Activated T-cell treated with anti-CD3 and anti-CD28 coated beads for 1 hour (primary cell): Measurements from ENCODE around the gene DUSP9.

ENCODE experiments used
- DNase-seq: peaks from one replicate; pipeline ENCODE4 v3.0.0-alpha.2; 2020; ENCODE audit warnings: low read depth

Gene DUSP9

DNA sequence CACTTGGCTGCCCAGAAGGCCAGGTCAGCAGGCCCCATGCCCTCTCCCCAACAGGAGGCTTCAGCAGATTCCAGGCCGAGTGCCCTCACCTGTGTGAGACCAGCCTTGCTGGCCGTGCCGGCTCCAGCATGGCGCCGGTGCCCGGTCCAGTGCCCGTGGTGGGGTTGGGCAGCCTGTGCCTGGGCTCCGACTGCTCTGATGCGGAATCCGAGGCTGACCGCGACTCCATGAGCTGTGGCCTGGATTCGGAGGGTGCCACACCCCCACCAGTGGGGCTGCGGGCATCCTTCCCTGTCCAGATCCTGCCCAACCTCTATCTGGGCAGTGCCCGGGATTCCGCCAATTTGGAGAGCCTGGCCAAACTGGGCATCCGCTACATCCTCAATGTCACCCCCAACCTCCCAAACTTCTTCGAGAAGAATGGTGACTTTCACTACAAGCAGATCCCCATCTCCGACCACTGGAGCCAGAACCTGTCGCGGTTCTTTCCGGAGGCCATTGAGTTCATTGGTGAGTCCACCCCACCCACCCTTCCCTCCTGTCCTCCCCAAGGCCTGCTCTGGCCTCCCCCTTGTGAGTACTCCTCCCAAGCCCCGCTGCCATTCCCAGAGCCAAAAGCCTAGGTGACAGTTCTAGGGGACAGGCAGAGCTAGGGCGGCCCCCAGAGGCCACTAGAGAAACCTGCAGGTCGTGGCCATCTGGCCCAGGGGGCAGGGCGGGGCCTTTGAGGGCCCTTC is 2.3 kb downstream of the DUSP9 start:
- DNase-seq: peak; percentile 17

GRCh38 chrX:153649915-153650782 is 3.1 kb downstream of the DUSP9 start:
- no peak for DNase-seq

DNA sequence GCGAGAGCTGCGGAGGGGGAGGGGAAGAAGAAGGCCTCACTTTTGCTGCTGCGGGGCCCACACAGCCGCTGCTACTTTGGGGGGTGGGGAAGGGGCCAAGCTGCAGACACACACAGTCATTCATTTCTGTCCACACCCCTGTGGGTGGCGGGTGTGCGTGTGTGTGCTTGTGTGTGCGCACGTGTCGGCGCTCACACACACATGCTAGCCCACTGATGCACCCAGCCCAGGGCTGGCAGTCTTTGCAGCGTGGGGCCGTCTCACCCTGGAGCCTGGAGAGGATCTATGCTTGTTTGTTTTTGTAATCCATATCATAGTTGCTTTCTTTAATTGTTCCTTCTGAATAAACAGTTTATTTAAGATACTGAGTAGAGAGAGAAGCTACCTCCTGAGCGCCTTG is 4.0 kb downstream of the DUSP9 start:
- DNase-seq: no peak

DNA sequence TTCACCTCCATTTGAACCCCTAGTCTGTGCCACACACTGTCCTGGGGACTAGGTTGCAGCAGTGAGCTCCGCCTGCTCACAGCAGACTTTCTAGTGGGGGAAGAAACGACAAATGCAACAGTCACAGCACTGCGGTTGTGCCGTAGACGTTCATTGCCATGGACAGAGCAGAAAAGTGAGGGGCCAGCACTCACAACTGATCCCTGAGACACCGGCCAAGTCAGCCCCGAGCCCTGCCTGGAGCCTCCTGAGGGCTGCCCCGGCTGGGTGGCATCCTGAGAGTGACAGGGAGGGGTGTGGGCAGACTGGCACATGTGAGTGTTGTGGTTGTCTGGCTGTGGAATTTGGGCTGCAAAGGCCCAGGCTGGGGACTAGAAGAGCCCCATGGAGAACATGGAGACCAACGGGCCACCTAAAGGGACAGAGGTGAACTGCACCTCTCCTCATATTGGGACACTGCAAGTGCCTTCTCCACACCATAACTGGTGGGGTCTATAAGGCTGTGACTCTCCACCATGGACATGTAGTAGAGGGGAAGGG is 4.6 kb downstream of the DUSP9 start:
- DNase-seq: no peak

GRCh38 chrX:153653556-153653955 is 6.6 kb downstream of the DUSP9 start:
- no peak for DNase-seq

- DNase-seq: no peak
Measured at GRCh38 chrX:153657161-153657560, 10.2 kb downstream of the DUSP9 start.

DNA sequence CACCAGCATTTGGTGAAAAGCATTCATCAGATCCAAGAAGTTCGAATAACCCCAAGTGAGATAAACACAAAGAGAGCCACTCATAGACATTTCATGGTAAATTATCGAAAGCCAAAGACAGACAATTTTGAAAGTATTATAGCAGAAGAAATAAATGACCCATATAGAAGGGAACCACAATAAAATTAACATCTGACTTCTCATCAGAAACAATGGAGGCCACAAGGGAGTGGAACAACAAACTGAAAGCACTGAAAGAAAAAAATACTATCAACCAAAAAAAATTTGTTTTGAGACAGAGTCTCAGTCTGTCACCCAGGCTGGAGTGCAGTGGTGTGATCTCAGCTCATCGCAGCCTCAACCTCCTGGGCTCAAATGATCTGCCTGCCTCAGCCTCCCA is 12.3 kb downstream of the DUSP9 start:
- no peak for DNase-seq

DNA sequence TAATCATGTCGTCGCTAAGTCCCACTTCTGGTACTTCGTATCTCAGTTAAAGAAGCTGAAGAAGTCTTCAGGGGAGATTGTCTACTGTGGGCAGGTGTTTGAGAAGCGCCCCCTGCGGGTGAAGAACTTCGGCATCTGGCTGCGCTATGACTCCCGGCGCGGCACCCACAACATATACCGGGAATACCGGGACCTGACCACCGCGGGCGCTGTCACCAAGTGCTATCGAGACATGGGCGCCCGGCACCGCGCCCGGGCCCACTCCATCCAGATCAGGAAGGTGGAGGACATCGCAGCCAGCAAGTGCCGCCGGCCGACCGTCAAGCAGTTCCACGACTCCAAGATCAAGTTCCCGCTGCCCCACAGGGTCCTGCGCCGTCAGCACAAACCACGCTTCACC is 15.3 kb downstream of the DUSP9 start:
- peak; percentile 57 for DNase-seq

GRCh38 chrX:153665726-153666306 is 18.8 kb downstream of the DUSP9 start:
- DNase-seq: no peak

DNA sequence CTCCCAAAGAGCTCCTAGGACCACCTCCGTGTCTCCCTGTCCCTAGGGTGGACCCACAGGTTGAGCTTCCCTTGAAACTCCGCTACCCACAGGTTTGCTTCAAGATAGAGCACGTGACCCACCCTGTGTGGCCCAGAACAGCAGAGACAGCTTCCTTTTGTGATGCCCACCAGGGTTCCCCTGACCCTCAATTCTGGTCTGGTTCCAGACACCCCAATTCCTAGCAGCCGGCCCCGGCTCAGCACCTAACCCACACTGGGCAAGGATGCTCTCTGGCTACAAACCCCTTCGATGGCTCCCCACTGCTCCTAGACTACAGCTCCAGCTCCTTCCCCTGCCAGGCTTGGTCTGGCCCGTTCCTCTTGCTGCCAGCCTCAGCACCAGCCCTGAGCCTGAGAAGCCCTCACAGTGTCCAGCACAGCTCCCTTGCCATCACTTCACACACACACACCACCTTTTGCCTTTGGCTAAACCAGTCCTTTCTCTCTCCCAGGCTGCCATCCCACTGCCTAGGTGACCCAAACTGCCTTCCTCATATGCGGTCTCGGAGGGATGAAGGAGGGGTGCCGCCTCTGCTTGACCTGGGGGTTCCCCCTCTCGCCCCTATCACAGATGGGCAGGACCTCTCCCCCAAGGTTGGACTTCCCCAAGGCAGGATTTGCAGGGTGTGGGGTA is 20.4 kb downstream of the DUSP9 start:
- no peak for DNase-seq

DNA sequence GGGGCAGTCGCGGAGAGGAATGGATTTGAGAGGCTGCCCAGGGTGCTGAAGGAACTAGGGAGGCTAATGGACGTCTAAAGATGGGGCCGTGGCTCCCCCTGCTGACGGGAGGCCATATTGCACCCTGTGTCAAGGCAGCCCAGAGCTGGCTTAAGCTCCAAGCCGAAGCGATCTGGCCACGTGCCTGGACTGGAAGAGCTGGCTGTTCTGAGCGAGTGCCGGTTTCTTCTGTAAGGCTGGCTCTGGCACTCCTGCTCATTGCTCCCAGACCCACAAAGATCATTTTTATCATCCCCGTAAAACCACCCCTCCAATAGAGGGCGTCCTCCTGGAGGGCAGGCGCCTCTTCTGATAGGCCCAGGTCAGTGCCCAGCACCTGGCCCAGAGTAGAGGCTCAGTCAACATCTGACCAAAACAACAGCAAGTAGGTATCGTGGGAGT is 21.0 kb downstream of the DUSP9 start:
- peak; percentile 67 for DNase-seq

DNA sequence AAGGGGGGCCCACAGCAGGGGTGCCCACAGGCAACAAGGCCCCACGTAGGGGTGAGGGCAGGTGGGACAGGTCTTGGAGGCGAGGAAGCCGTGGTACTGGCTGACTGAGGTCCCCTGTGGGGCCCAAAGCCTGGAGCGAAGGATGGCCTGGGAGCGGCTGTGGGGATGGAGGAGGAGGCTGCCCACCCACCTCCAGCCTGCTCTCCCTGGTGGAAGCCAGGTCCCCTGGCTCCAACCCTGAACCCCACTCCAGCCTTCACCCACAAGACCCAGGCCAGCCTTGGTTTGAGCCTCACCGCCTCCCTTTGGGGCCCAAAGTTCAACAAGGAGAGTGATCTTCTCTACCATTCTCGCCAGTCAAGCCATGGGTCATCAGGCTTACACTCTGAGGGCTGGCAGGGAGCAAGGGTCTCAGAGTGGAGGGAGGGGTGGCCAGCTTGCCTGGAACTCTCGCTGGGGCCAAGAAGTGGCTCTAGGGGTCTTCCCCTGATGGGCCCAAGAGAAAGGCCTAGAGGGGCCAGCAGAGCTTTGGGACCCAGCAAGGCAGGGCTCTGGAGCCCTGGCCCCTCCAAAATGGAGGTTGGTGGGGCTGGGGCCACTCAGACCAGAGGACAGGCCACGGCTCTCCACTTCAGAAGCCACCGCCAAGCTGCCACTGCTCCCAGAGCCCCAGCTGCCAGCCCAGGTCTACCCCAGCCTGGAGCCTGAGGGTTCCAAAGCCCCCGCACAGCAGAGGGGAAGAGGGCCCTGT is 21.6 kb downstream of the DUSP9 start:
- no peak for DNase-seq

DNA sequence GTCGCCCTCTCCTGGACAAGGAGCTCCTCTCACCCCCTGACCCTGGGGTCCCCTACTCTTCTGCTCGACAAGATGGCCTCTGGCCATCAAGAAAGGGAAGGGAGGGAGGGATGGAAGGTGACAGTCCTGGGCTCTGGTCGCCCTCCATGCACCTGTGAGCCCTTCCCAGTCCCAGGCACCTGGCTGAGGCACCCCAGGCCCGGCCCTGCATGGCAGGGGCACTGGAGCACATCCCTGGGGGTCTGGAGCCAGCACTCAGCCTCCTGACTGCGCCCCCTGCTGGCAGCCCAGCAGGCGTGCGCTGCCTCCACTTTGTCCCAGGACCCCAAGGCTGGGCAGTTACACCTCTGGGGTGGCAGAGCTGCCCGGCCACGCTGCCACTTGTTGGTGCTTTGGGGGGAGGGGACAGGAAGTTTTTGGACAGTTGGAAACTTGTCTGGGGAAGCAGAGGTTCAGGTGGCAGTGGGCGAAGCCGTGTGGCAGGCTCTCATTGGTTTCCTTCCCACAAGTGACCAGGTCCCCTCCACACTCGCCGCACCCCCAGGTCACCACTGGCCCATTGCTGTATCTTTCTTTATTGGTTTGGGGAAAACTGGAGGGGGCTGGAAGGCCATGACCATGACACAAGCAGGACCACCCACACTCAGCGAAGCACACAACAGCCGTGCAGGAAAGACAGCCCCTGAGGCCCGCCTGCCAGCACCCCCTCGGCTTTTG is 22.3 kb downstream of the DUSP9 start:
- DNase-seq: peak; percentile 28

GRCh38 chrX:153669901-153670731 is 23.1 kb downstream of the DUSP9 start:
- DNase-seq: no peak

DNA sequence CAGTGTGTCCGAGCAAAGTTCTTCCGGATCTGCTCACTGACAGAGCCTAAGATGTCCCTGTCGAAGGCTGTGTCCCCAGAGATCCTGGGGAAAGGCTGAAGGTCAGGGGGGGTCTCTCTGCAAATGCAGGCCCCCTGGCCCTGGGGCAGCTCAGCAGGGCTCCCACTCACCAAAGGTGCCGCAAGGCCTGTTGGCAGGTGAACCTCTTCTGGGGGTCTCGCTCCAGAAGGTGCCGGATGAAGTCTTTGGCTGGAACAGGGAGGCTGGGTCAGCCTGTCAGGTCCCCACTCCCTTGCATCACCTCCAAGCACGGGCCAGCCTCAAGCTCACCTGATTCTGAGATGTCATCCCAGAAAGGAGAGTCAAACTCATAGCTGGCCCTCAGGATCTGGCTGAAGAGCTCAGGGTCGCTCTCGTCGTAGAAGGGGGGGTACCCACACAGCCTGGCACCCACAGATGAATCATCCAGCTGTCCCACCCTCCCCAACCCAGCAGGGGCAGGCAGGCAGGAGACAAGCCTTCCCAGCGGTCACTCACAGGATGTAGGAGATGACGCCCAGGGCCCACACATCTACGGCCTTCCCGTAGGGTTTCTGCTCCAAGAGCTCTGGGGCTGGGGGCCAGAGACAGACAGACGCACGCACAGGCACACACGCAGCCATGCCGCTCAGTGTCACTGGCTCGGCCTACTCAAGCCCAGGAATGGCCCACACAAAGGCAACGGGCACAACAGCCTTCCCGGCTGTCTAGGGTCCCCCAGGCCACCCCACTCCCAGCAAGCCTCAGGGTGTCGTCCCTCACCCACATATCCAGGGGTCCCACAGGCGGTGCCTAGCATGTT is 24.0 kb downstream of the DUSP9 start:
- no peak for DNase-seq

- DNase-seq: no peak
Measured at GRCh38 chrX:153671589-153672530, 24.9 kb downstream of the DUSP9 start.

GRCh38 chrX:153672531-153673427 is 25.8 kb downstream of the DUSP9 start:
- no peak for DNase-seq
